ENCODE results near the gene HOXC11. TPM values are rescaled to one million over a fixed set of nuclear protein-coding genes. Genes with fewer than 3 reads are reported as not detected.

The HOXC11 gene
- total RNA-seq, 1 donor from 2014 or later = not detected

DNA sequence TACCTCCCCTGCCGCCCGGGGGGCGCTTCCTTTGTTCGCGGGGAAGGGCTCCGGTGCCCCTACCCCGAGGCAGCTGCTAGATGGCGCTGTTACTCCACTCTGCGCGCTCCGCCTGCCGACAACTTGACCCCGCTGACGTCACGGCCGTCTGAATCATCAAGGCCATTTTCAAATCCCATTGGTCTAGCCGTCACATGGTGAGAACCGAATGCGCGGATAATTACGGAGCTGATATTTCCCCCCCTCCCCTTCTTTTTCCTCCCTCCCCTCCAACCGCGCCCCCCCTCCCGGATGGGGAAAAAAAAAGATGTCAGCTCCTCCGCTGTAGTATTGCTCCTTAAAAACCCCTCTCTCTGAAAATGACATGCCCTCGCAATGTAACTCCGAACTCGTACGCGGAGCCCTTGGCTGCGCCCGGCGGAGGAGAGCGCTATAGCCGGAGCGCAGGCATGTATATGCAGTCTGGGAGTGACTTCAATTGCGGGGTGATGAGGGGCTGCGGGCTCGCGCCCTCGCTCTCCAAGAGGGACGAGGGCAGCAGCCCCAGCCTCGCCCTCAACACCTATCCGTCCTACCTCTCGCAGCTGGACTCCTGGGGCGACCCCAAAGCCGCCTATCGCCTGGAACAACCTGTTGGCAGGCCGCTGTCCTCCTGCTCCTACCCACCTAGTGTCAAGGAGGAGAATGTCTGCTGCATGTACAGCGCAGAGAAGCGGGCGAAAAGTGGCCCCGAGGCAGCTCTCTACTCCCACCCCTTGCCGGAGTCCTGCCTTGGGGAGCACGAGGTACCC is 12.2 kb downstream of the HOXC11 start, which contains the start of gene HOXC10:
Gene HOXC10 (plus strand): TSS at position 246 of the 791 bp plus-strand sequence. CDS start 114 bp downstream, at position 360.
- DNase-seq (ENCODE audit: low read depth, low spot score) = peak; percentile 29

- DNase-seq (ENCODE audit: low read depth, low spot score) = no peak
Measured at GRCh38 chr12:53985692-53985993, 12.7 kb downstream of the HOXC11 start.

- DNase-seq (ENCODE audit: low read depth, low spot score) = no peak
Measured at GRCh38 chr12:53985994-53986685, 13.2 kb downstream of the HOXC11 start.

DNA sequence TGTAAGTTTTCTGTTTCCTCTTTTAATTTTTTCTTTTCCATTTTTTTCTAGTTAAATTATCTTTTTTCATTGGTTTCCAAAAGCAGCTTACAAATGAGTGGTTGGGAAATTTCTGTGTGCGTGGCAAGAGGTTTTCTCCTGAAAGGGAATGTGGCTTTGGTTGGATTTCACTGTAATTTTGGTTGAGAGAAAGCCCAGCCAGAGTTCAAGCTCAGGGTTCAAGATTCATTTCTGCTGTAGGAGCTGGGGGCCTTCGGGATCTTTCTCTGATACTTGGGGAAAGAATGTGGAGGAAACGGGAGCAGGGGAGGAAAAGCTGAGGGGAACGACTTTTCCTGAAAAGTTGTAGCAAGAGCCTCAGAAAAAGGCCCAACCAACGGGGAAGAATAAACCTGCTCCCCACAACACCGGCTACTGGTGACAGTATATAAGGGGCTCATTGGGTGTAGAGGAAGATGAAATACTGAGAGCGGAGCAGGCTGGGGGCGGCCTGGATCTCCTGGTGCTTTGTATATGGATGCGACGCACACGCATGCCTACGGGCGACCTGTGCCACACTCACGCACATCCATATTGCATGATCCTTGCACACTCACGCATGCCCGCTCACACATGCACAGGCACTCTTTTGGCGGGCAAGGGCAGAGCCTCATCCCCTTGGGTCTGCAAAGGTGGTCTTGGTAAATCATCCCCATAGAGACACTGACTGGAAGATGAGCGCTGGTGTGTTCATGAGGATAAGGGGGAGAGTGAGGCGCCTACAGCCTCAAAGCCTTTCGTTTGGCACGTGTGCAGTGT is 14.0 kb downstream of the HOXC11 start:
- no peak for DNase-seq (ENCODE audit: low read depth, low spot score)

DNA sequence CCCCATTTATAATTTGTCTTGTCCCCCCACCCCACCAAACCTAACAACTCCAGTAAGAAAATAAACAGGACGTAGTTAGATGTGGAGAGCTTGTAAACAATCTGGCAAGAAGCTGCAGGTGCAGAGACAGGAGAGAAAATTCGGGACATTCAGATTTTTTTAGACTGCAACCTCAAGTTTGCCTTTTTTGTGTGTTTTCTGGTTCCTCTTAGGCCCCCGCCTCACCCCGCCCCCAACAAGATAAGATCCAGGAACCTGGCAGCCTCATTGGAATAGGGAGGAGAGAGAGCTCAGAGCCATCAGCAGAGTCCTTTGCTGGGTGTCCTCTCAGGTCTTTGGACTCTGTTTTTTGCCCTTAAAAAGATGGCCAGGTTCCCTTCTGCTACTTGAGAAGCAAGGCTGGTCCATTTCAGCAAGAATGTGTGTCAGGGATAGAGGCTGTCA is 14.9 kb downstream of the HOXC11 start:
- DNase-seq (ENCODE audit: low read depth, low spot score) = no peak

GRCh38 chr12:53988541-53989226 is 15.8 kb downstream of the HOXC11 start:
- DNase-seq (ENCODE audit: low read depth, low spot score) = no peak

DNA sequence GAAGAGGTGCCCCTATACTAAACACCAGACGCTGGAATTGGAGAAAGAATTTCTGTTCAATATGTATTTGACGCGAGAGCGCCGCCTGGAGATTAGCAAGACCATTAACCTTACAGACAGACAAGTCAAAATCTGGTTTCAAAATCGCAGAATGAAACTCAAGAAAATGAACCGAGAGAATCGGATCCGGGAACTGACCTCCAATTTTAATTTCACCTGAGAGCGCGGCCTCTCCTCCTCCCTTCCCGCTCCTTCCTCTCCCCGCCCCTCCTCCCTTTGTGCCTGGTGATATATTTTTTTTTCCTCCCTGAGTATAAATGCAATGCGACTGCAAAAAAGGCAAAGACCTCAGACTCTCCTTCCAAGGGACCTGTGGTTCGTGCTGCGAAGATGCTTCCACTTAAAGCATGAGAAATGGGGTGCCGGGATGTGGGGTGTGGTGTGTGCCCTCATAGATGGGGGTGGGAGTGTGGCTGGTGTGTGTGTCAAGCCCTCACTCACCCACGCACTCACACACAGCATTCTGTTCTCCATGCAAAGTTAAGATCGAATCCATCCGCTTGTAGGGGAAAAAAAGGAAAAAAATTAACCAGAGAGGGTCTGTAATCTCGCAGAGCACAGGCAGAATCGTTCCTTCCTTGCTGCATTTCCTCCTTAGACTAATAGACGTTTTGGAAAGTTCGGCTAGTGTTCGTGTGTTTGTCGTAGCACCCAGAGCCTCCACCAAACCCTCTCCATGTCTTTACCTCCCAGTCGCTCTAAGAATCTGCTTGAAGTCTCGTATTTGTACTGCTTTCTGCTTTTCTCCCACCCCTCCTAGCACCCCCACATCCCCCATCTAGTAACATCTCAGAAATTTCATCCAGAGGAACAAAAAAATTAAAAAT is 16.5 kb downstream of the HOXC11 start:
- DNase-seq (ENCODE audit: low read depth, low spot score) = no peak

DNA sequence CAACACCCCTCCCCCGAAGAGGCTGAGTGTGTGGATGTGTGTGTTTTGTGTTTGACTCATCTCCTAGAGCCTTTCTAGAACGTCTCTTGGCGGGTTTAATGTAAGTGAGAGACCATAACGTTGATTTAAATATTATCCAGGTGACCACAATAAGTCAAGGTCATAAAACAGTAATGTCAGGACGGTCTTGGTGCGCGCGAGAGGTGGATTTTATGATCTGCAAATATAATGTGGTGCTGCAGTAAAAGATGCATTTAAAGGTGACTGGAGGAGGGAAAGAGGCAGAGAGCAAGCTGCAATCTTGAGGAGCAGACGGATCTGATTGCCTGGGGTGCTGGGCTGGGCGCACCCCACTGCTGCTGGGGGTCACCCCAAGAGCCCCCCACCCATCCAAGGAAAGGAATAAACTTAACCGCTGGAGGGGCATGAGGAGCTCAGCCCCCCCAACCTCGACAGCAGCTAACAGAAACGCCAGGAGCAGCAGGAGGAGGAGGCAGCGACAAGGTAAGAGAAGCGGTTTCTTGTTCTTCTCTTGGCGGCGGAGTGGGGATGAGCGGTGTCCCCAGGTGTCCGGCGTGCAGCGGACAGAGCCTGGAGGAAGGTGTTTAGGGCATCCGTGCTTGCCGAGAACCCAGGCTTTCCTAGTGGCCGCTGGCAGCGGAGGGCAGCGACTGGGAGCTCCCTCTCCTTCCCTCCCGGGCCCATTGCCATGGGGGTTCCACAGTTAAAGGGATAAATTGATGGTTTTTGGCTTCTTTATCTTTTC is 17.6 kb downstream of the HOXC11 start:
- DNase-seq (ENCODE audit: low read depth, low spot score) = no peak

- DNase-seq (ENCODE audit: low read depth, low spot score) = no peak
Measured at GRCh38 chr12:53991077-53991460, 18.1 kb downstream of the HOXC11 start.

GRCh38 chr12:53992377-53992889 is 19.5 kb downstream of the HOXC11 start:
- no peak for DNase-seq (ENCODE audit: low read depth, low spot score)

DNA sequence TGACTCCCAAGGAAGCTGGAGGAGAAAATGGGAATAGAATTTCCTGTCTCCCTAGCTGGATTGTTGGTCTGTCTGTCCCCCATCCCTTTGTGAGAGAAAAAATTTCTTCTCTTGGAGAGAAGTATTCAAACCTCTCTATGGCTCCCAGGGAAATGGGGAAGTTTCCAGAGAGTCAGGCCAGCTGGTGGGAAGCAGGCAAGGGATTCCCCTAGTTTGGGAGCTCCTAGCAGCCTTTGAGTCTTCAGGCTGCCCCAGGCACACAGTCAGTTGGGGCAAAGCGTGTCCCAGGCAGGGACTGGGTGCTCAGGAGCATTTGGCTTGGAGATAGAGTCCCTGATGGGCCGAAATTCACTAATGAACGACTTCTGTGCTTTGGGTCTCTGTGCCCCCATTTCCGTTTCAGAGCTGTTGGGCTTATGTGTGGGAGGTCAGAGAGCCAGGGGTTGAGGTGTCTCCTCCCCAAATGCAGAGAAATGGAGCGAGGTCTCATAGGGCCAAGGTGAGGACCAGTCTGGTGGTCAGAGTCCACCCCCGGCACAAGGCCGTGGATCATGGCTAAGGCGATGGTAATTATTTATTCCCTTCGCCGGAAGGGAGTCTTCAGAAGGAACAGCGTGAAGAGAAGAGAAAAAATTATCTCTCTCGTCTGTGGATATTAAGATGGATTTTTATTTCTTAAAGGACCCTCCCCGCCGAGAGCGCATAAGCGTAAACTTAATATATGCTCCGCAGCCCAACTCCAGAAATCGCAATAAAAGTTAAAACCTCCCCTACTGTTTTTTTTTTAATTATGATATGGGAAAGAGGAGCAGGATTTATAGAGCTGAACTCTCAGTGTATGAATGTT is 20.5 kb downstream of the HOXC11 start:
- no peak for DNase-seq (ENCODE audit: low read depth, low spot score)

DNA sequence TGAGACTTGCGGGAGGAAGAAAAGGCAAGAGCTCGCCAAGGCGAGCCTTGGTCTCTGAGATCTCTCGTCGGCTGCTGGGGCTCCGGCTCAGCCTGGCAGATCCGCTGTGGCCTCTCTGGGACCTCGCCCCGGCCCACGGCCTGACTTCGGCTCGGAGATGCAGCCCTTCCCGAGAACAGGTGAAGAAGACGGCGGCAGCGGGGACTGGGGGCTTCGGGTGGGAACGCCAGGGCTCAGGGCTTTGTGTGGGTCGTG is 21.0 kb downstream of the HOXC11 start:
- DNase-seq (ENCODE audit: low read depth, low spot score) = no peak

GRCh38 chr12:53994264-53995001 is 21.5 kb downstream of the HOXC11 start:
- DNase-seq (ENCODE audit: low read depth, low spot score) = no peak

- DNase-seq (ENCODE audit: low read depth, low spot score) = no peak
Measured at GRCh38 chr12:53995002-53995377, 22.1 kb downstream of the HOXC11 start.

- DNase-seq (ENCODE audit: low read depth, low spot score) = no peak
Measured at GRCh38 chr12:53995378-53996239, 22.7 kb downstream of the HOXC11 start.

DNA sequence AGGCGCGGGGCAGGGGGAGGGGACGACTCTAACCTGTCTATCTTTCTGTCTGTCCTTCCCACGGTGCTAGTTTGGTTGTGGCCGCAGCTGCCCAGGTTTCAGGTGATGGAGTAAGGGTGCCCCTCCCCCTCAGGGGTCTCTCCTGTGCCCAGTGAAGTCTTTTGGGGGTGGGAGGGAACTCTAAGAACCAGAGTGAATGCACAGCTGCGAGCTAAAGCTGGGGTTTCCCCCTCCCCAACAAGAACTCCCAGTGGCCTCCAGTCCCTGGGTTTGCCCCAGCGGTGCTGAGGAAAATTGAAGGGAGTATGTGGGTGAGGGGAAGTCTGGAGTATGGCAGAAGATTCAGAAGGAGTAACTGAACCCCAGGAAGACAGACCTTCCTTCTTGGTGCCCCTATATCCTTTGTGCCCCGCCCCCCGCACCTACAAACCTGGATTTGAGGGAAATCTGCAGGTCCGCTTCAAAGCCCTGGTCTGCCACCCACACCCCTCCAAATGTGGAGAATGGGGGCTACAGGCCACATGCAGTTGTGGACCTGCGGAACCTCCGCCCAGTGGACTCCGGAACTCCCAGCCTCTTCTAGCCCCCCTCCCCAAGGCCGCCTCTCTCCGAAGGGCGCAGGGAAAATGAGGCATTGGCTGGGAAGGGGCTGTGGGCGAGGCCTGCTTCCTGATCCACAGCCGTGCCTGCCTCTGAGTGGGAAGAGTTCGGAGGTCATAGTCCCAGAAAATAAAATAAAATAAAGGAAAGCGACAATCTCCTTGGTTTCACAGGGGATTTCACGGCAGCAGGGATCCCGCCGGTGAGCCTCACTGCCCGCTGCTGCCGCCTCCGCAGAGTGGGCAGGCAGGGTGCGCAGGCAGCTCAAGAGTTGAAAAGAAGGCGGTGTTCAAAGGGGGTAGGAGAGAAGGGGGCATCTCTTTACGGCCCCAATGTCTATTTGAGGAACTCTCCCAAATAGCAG is 23.6 kb downstream of the HOXC11 start:
- no peak for DNase-seq (ENCODE audit: low read depth, low spot score)

Measured in pulmonary artery endothelial cell (primary cell).